ENCODE data around the gene WDR59.

DNA sequence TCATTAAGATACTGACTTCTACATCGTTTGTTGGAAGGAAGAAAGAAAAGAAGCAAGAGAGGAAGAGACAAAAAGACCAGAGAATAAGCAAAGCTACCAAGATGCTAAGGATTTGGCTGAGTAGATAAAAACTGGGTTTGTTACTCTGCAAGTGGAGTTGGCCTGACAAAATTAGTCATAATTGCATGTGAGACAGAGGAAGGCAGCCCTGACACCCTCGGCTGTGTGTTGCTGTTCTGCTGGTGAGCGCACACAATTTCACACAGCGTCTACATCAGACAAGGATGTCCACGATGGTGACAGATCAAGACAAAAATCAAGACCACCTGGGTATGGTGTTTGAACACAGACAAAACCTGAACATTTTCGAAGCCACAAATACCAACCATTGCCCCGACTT is 134.9 kb downstream of the WDR59 start:
- no peak for TF ChIP-seq EZH2 (IDR thresholded peaks at IDR 0.05; ENCODE audit: borderline replicate concordance, insufficient read depth, low read depth, low read length, poor library complexity, severe bottlenecking)
- TF ChIP-seq, protein P1, sequence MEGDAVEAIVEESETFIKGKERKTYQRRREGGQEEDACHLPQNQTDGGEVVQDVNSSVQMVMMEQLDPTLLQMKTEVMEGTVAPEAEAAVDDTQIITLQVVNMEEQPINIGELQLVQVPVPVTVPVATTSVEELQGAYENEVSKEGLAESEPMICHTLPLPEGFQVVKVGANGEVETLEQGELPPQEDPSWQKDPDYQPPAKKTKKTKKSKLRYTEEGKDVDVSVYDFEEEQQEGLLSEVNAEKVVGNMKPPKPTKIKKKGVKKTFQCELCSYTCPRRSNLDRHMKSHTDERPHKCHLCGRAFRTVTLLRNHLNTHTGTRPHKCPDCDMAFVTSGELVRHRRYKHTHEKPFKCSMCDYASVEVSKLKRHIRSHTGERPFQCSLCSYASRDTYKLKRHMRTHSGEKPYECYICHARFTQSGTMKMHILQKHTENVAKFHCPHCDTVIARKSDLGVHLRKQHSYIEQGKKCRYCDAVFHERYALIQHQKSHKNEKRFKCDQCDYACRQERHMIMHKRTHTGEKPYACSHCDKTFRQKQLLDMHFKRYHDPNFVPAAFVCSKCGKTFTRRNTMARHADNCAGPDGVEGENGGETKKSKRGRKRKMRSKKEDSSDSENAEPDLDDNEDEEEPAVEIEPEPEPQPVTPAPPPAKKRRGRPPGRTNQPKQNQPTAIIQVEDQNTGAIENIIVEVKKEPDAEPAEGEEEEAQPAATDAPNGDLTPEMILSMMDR (IDR thresholded peaks at IDR 0.05) = no peak
